Stimulated activated CD8-positive, alpha-beta memory T cell treated with anti-CD3 and anti-CD28 coated beads, Interleukin-4, amount 100 ng/mL, for 24 hours (primary cell): Measurements from ENCODE around the gene RAD18.

ENCODE experiments used
- DNase-seq: peaks from one replicate; pipeline ENCODE4 v3.0.0-alpha.2; 2020; ENCODE audit warnings: low read depth

The RAD18 gene

GRCh38 chr3:8985411-8985831 is 22.1 kb upstream of the RAD18 start:
- no peak for DNase-seq

GRCh38 chr3:8984526-8984925 is 21.3 kb upstream of the RAD18 start:
- no peak for DNase-seq

GRCh38 chr3:8984081-8984480 is 20.8 kb upstream of the RAD18 start:
- DNase-seq, result no peak

DNA sequence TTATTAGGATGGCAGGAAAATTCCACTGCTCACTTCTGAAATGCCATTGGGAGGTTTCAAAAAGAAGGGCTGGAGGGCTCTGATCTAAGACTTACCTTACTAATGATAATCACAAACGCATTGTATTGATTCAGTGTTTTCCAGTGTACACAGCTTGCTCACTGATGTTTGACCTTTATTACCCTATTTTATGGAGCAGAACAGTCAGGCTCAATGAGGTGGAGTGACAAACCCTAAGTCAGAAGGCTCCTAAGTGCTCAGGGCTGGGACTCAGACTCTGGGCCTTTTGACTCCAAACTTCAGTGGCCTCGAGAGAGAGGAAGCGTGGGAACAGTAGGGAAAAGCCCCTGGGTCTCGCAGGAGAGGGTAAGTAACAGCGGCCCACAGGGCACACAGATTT is 20.3 kb upstream of the RAD18 start:
- no peak for DNase-seq

- no peak for DNase-seq
Observed at GRCh38 chr3:8983026-8983425, 19.8 kb upstream of the RAD18 start.

- DNase-seq, result no peak
Observed at GRCh38 chr3:8982509-8982908, 19.2 kb upstream of the RAD18 start.

DNA sequence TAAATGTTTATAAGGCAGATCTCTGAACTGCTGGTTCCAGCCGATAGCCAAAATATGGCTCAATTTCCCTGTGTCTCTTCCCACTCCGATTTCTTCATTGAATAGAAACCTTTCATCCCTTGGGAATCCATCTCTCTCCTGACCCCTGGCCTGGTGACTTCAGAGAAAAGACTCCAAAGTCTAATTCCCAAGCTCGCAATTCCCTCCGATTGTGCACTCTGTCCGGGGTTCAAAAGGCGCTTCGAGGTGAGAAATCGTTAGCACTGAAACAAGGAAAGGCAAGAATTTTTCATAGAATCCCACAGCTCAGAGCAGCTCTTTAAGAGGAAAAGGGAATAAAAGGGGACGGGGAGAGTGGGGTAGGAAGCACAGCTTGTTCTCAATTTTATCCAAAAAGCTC is 18.4 kb upstream of the RAD18 start:
- no peak for DNase-seq

- no peak for DNase-seq
Observed at GRCh38 chr3:8981296-8981695, 18.0 kb upstream of the RAD18 start.

DNA sequence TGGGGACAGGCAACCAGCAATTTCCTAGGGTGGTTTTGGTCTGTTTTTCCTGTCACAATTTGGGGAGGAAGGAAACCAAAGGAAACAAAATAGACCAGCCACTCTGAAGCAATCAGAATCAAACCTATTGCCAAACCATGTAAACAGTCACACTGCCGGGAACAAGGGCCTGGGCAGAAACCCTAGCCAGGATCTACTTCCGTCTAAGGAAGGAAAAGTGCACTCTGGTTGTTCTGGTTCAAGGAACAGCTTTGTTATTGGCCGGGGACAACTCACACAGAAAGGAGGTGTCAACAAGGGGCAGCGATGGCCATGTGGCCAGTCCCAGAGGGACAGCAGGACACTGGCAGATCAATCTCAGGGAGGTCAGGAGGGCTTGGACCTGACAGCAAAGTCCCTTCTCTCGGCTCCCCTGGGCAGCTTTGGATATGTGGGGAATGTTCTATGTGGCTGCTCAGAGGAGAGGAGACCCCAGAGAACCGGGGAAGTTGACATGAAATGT is 17.5 kb upstream of the RAD18 start:
- no peak for DNase-seq

GRCh38 chr3:8979262-8979661 is 16.0 kb upstream of the RAD18 start:
- DNase-seq, result no peak

DNA sequence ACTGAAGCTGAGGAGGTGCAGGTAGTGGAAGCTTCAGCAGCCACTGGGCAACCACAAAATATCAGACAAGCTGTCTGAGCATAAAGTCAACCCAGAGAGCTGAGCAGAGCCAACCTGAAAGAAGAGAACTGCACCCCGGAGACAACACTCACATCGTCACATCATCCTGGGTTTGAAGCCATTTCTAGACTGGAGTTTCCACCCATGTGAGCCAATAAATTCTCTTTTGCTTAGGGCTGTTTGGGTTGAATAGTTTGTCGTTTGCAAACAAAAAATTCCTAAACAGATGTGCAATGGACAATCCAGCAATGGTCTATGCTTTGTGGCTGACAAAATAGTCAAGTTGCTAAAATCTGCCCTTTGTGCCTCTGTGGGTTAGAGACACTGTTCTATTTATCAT is 15.3 kb upstream of the RAD18 start:
- DNase-seq, result no peak

GRCh38 chr3:8976540-8977182 is 13.4 kb upstream of the RAD18 start:
- no peak for DNase-seq

DNA sequence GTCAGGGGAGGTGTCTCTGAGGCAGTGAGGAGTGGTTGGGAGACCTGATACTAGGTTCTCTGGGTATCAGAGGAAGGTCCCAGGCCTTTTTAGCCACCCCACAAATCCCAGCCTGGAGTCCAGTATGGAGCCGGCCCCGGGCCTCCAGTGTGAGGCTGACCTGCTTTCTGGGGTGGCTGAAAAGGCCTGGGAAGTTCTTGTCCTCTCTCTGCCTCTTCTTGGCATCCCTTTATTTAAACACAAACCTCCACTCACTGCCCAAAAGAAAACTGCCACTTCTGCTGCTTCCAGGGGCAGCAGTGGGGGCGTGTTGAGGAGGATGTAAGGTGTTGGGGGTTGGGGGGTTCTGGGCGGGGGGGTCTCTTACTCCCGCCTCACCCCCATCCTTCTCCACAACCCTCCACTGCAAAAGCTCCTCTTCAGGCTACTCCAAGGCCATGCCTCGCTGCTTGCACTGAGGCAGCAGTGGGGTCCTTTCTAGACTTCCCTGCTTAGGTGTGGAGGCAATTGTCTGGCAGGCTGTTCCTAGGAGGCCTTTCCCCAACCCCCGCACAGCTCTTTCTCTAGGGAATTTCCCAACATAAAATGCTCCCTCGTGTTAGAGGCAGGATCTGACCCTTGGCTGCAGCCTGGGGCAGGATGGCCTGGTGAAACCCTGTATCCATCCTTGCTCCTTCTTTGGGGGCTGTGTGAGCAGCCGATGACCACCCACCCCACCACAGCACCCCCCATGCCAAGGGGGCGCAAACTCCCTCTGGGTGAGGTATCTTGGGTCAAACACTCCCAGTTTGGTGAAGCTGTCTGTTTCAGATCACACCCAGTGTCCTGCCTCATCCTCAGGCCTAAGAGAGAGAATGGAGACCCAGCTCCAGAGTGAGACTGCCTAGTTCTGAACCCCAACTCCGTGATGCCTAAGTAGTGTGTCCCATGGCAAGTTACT is 12.1 kb upstream of the RAD18 start:
- DNase-seq, result no peak

DNA sequence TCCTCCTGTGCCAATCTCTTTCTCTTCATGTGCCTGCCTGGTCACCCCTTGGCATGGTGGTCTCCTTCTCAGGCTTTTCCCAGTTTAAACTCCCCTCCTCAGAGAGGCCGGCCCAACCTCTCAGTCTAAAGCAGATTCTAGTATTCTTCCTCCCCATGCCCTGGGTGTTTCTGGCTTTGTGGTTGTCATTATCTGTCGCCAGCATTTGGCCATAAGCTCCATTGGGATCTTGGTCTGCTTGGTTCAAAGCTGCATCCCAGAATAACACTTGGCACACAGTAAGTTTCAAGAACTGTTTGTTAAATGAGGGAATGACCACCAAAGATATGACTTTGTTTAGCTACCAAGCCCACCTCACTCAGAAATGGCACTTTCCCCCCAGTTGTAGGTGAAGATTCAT is 11.2 kb upstream of the RAD18 start:
- DNase-seq, result no peak

DNA sequence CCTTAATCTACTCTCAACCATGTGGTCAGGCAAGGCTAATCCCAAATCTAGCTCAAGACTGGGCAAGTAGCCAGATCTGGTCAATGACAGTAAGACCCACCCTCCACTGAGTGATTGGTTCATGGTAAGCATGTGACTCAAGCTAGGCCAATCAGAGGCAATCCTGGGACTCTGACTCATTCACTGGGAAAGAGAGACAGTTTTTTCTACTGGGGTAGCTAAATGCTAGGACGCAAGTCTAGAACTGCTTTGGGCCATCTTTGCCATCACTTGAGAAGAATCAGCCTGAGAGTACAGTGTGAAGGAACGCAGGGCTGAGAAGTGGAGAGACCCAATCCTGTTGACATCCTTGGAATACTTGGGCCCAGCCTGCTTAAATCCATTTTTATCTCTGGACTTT is 9.4 kb upstream of the RAD18 start:
- DNase-seq, result no peak

- DNase-seq, result peak; percentile 42
Observed at GRCh38 chr3:8970971-8971589, 7.8 kb upstream of the RAD18 start.

- DNase-seq, result no peak
Observed at GRCh38 chr3:8969241-8969640, 6.0 kb upstream of the RAD18 start.

DNA sequence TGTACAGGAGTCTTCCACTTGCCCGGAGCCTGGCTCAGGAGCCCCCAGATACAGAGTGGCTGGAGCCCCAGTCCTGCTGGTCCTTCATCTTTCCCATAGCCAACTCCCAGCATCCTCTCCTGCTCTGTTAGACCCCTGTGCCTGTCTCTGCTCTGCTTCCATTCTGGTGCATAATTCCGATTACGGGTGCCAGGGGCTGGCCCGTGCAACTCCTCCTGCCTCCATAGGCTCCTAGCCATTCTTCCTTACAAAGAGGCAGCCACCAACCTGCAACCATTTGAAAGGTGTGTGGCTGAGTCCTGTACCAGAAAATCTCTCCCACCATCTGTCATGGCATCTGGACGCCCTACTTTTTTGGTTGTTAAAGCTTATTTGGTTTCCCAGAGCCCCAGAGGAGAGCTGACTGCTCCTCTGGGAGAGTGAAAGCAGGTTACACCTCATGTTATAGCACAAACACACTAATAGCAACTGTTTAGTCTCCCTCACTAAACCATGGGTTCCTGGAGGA is 5.2 kb upstream of the RAD18 start:
- DNase-seq, result no peak

GRCh38 chr3:8967553-8967952 is 4.3 kb upstream of the RAD18 start:
- DNase-seq, result no peak

DNA sequence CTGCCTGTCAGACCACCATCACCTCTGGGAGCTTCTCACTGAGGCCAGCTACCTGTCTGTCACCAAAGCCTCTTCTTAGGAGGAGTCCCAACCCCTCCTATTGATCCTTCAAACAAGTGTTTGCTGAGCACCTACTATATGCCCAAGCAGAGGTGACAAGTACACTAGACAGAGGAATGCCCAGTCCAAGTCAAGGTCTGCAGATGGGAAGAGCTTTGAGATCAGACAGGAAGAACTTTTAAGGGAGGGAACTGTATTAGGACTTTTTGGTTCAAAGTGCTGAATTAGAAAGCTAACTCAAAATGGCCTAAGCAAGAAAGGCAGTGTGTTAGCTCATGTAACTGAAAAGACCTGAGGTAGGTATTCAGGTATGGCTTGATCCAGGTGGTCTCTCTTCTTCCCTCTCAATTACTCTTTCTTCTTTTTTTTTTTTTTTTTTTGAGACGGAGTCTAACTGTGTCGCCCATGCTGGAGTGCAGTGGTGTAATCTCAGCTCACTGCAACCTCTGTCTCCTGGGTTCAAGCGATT is 3.6 kb upstream of the RAD18 start:
- no peak for DNase-seq

DNA sequence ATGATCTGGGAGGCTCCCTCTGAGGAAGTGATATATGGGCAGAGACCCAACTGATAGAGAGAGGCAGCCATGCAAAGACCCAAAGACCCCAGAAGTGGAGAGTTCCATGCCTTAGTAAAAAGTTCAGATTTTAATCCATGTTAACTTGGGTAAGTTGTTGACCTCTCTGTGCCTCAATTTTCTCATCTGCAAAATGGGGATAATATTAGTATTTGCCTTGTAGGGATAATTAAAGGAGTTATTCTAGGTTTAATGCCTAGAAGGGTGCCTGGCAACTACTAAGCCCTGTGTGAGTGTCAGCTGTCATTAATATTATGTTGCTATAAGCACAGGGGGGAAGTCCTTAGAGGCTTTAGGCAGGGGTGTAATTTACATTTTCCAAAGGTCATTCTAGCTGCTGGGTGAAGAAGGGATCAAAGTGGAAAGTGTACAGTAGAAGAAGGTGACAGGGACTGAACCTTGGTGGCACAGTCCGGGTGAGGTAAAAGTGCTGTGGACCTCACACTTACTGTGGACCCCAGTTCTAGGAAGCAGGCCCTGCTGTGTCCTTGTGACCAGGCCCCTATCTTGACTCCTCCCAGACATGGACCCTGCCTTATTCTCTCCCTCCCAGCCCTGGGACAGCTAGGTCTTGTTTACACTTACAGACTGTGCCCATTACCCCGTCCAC is 3.0 kb upstream of the RAD18 start:
- DNase-seq, result no peak
